Esophagus squamous epithelium (tissue), 4 donors: Measurements from ENCODE around the gene EML1.

Source experiments
- POLR2A ChIP-seq, 4 donors: fragments of 450-650 bp; IDR thresholded peaks; one replicate each; pipeline ENCODE4 v1.6.1; 2017; ENCODE audit warnings: antibody characterized with exemption in 4 of 4, mild to moderate bottlenecking in 4 of 4, moderate library complexity in 3 of 4
- TF ChIP-seq, protein P1 (sequence below), 6 experiments: fragments of 450-650 bp in 4 of 6; fragments of 200-600 bp in 2 of 6; sonication (generic) in 2 of 6; IDR thresholded peaks; one replicate each; pipeline ENCODE4 v1.5.1; 2016 to 2019; ENCODE audit warnings: antibody characterized with exemption in 6 of 6, mild to moderate bottlenecking in 4 of 6, moderate library complexity in 4 of 6

GRCh38 chr14:99785426-99785825, 7.8 kb upstream of the EML1 start:
- TF ChIP-seq POLR2A (IDR thresholded peaks at IDR 0.05), result no peak
- TF ChIP-seq, protein P1, sequence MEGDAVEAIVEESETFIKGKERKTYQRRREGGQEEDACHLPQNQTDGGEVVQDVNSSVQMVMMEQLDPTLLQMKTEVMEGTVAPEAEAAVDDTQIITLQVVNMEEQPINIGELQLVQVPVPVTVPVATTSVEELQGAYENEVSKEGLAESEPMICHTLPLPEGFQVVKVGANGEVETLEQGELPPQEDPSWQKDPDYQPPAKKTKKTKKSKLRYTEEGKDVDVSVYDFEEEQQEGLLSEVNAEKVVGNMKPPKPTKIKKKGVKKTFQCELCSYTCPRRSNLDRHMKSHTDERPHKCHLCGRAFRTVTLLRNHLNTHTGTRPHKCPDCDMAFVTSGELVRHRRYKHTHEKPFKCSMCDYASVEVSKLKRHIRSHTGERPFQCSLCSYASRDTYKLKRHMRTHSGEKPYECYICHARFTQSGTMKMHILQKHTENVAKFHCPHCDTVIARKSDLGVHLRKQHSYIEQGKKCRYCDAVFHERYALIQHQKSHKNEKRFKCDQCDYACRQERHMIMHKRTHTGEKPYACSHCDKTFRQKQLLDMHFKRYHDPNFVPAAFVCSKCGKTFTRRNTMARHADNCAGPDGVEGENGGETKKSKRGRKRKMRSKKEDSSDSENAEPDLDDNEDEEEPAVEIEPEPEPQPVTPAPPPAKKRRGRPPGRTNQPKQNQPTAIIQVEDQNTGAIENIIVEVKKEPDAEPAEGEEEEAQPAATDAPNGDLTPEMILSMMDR (IDR thresholded peaks at IDR 0.05), result no peak
